Neural cell (in vitro differentiated cells): ENCODE measurements around the gene MYO7B.

Experiments used
- CTCF ChIP-seq: fragments of 450-650 bp; IDR thresholded peaks from 2 replicates; pipeline ENCODE4 v1.5.1; 2014; ENCODE audit warnings: antibody characterized with exemption, mild to moderate bottlenecking, moderate library complexity; ENCODE audit not compliant: poor library complexity, severe bottlenecking
- EZH2 ChIP-seq: fragments of 200-600, 300-800 bp; shearing (Covaris generic), sonication (generic); IDR thresholded peaks from 2 replicates; pipeline ENCODE4 v1.6.1; 2014; ENCODE audit warnings: antibody characterized with exemption, low read length, borderline replicate concordance, mild to moderate bottlenecking; ENCODE audit not compliant: insufficient read depth, poor library complexity, severe bottlenecking
- MXI1 ChIP-seq: fragments of 450-650 bp; conservative IDR thresholded peaks from 2 replicates; pipeline ENCODE4 v1.6.1; 2014; ENCODE audit warnings: antibody characterized with exemption, mild to moderate bottlenecking; ENCODE audit not compliant: poor library complexity, severe bottlenecking
- POLR2AphosphoS5 ChIP-seq: IDR thresholded peaks from 2 replicates; pipeline ENCODE4 v1.6.1; 2012
- RAD21 ChIP-seq: fragments of 450-650 bp; conservative IDR thresholded peaks from 2 replicates; pipeline ENCODE4 v1.6.1; 2014; ENCODE audit warnings: antibody characterized with exemption, mild to moderate bottlenecking, moderate library complexity

GRCh38 chr2:127582863-127583861 is 47.7 kb downstream of the MYO7B start:
- TF ChIP-seq CTCF (no peak), EZH2 (no peak), POLR2AphosphoS5 (no peak), RAD21 (no peak), MXI1 (no peak)
